ENCODE measurements around the gene OR2B6.

Gene OR2B6

DNA sequence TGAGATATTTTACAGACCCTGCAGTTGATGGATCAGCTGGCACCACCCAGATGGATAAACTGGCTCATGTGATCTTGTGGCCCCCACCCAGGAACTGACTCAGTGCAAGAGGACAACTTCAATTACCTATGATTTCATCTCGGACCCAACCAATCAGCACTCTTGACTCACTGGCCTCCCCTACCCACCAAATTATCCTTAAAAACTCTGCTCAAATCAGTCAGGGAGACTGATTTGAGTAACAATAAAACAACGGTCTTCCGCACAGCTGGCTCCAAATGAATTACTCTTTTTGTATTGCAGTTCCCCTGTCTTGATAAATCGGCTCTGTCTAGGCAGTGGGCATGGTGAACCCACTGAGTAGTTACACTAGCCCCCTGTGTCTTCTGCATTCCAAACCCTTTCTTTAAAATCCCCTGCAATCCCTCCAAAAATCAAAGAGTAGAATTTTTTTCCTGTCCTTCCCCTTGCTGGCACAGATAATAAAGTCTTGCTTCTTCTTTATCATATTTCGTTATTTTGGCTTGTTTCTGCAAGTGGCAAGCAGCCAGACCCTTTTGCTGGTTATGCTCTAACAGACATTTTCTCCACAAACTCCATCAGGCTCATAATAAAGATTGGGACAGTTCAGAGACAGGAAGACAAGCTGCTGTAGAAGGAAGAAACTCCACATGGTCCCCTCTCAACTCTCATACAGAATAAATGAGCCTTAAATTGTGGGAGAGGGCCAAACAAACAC, 48.3 kb downstream of the OR2B6 start:
- Histone ChIP-seq H3K27ac (ENCODE audit: low read length) (no peak overlapping the region), H3K9ac (ENCODE audit: low read length) (no peak overlapping the region), H3K4me1 (ENCODE audit: low read length) (peaks cover 21% of the 10 kb centered on the region), H2AFZ (ENCODE audit: low read depth, low read length) (no peak overlapping the region), H3K27me3 (ENCODE audit: low read depth, low read length) (no peaks in the 10 kb centered on the region), H3K4me3 (ENCODE audit: low read length) (no peak overlapping the region), H3K9me3 (ENCODE audit: insufficient read depth, low read length) (no peaks in the 10 kb centered on the region), H3K36me3 (replicated peaks; ENCODE audit: low read depth, low read length) (no peaks in the 10 kb centered on the region), H3K79me2 (ENCODE audit: low read length) (no peaks in the 10 kb centered on the region), H3K4me2 (ENCODE audit: low read length) (no peak overlapping the region), H4K20me1 (ENCODE audit: insufficient read depth, low read length) (no peaks in the 10 kb centered on the region)
- TF ChIP-seq, protein P1, sequence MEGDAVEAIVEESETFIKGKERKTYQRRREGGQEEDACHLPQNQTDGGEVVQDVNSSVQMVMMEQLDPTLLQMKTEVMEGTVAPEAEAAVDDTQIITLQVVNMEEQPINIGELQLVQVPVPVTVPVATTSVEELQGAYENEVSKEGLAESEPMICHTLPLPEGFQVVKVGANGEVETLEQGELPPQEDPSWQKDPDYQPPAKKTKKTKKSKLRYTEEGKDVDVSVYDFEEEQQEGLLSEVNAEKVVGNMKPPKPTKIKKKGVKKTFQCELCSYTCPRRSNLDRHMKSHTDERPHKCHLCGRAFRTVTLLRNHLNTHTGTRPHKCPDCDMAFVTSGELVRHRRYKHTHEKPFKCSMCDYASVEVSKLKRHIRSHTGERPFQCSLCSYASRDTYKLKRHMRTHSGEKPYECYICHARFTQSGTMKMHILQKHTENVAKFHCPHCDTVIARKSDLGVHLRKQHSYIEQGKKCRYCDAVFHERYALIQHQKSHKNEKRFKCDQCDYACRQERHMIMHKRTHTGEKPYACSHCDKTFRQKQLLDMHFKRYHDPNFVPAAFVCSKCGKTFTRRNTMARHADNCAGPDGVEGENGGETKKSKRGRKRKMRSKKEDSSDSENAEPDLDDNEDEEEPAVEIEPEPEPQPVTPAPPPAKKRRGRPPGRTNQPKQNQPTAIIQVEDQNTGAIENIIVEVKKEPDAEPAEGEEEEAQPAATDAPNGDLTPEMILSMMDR (IDR thresholded peaks at IDR 0.05; ENCODE audit: low read depth, low read length) = no peak
- no peak for TF ChIP-seq EZH2phosphoT487 (IDR thresholded peaks at IDR 0.05; ENCODE audit: low read depth)

DNA sequence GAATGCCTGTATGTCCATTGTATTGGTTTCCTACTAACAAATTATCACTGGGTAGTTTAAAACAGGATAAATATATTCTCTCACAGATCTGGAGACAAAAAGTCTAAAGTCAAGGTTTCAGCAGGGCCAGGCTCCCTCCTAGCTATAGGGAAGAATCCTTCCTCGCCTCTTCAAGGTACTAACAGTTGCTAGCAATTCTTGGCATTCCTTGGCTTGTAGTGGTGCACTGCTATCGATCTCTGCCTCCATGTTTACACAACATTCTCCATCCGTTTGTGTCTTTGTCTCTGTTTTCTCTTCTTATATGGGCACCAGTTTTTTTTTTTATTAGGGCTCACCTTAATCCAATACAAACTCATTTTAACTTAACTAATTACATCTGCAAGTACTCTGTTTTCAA, 48.9 kb downstream of the OR2B6 start:
- Histone ChIP-seq H3K4me3 (ENCODE audit: low read length) (no peak overlapping the region), H3K9me3 (ENCODE audit: insufficient read depth, low read length) (no peaks in the 10 kb centered on the region), H3K4me1 (ENCODE audit: low read length) (peaks cover 23% of the 10 kb centered on the region), H3K27me3 (ENCODE audit: low read depth, low read length) (no peaks in the 10 kb centered on the region), H3K79me2 (ENCODE audit: low read length) (no peaks in the 10 kb centered on the region), H2AFZ (ENCODE audit: low read depth, low read length) (no peak overlapping the region), H3K9ac (ENCODE audit: low read length) (no peak overlapping the region), H3K4me2 (ENCODE audit: low read length) (no peak overlapping the region), H4K20me1 (ENCODE audit: insufficient read depth, low read length) (no peaks in the 10 kb centered on the region), H3K27ac (ENCODE audit: low read length) (no peak overlapping the region), H3K36me3 (replicated peaks; ENCODE audit: low read depth, low read length) (no peaks in the 10 kb centered on the region)
- TF ChIP-seq, protein P1 (IDR thresholded peaks at IDR 0.05; ENCODE audit: low read depth, low read length) = no peak
- no peak for TF ChIP-seq EZH2phosphoT487 (IDR thresholded peaks at IDR 0.05; ENCODE audit: low read depth)

All from OCI-LY3 (cell line).